Esophagus muscularis mucosa (tissue), 4 donors: Measurements from ENCODE around the gene TPCN1.

Source experiments
- EP300 ChIP-seq: sonication (generic); formaldehyde crosslinking; IDR thresholded peaks from one replicate; pipeline ENCODE4 v1.6.1; 2017; ENCODE audit warnings: antibody characterized with exemption
- POLR2A ChIP-seq: fragments of 450-650 bp; IDR thresholded peaks from one replicate; pipeline ENCODE4 v1.6.1; 2017; ENCODE audit warnings: antibody characterized with exemption, moderate library complexity, mild to moderate bottlenecking, low read depth
- POLR2AphosphoS5 ChIP-seq, 2 donors: sonication (generic); formaldehyde crosslinking; IDR thresholded peaks; one replicate each; pipeline ENCODE4 v1.6.1; 2017; ENCODE audit warnings: antibody characterized with exemption in 2 of 2
- TF ChIP-seq, protein P1 (sequence below), 3 experiments: fragments of 200-600 bp in 2 of 3; fragments of 450-650 bp in 1 of 3; sonication (generic) in 2 of 3; IDR thresholded peaks; one replicate each; pipeline ENCODE4 v1.5.1; 2017 to 2019; ENCODE audit warnings: antibody characterized with exemption in 3 of 3, mild to moderate bottlenecking in 2 of 3, moderate library complexity in 1 of 3

DNA sequence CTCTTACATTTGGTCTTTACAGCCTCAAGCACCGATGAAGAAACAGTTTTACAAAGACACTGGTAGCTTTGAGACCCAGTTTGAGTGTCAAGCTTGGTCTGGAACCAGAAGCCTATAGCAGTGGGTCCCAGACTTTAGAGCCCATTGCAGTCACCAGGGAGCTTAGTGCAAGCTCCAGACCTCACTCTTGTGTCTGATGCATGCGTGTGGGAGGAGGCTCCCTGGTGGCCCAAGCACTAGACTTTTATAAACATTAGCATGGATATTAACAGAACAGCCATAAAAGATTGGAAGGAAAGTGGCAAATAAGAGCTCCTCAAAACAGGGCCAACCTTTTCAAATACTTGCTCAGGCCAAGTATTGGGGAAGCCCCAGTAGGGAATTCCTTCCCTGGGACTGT, 68.1 kb downstream of the TPCN1 start:
- no peak for TF ChIP-seq EP300
- TF ChIP-seq, protein P1, sequence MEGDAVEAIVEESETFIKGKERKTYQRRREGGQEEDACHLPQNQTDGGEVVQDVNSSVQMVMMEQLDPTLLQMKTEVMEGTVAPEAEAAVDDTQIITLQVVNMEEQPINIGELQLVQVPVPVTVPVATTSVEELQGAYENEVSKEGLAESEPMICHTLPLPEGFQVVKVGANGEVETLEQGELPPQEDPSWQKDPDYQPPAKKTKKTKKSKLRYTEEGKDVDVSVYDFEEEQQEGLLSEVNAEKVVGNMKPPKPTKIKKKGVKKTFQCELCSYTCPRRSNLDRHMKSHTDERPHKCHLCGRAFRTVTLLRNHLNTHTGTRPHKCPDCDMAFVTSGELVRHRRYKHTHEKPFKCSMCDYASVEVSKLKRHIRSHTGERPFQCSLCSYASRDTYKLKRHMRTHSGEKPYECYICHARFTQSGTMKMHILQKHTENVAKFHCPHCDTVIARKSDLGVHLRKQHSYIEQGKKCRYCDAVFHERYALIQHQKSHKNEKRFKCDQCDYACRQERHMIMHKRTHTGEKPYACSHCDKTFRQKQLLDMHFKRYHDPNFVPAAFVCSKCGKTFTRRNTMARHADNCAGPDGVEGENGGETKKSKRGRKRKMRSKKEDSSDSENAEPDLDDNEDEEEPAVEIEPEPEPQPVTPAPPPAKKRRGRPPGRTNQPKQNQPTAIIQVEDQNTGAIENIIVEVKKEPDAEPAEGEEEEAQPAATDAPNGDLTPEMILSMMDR (IDR thresholded peaks at IDR 0.05) = no peak
- TF ChIP-seq POLR2AphosphoS5 (IDR thresholded peaks at IDR 0.05) = no peak
- no peak for TF ChIP-seq POLR2A
